C1 segment of cervical spinal cord (tissue), 14 donors: ENCODE measurements around the gene CDK14.
"Not testable (repeated sequence)": the region's sequence is repeated elsewhere in the genome, so short reads cannot be mapped to it uniquely, and the experiment has no call there.

ENCODE experiments used
- DNase-seq, 14 donors: peaks; one replicate each; lab custom pipeline; 2025; lab: John Stamatoyannopoulos, UW

Gene CDK14

GRCh38 chr7:90777886-90778285 is 181.8 kb downstream of the CDK14 start:
- DNase-seq, result no peak

DNA sequence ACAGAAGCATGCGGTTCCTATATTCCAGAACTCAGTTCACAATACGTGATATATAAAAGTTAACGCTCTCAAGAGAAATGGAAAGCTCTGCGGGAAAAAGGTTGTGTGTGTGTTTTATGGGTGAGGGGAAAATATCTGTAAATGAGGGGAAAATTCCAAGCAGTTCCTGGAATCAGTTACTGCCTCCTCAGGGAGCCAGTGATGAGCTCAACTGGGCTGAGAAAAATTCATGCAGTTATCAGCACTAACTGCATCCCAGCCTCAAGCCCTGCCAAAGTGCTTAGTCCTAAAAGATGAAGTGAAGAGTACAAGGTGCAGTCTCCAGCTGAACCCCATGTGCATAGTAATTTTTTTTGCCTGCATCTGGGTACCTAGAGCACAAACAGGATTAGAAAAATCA is 191.9 kb downstream of the CDK14 start:
- DNase-seq, result peak in 1 of 14 donors; percentile 55

DNA sequence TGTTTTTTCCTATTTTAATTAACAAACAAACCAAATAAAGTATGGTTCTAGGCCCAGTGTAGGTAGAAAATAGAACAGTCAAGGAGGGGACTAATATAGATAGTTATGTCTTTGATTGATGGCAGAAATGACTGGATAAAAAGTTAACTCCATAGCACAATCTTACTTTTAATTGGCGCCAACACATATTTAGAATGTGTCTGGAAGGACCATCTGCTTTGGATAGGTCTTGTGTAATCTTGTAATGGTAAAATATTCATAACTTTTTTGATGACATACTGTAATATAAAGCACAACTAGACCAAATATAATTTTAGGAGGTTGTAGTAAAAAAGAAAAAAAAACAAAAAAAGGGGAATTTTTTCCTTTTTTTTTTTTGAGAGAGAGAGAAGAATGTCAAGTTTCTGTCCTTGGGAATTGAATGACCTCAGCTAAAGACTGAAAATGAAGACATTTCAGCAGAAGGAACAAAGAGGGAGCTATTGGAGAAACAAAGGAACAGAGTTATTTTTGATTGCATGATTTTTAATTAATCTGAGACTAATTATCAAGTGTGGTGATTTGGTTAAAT is 193.7 kb downstream of the CDK14 start:
- no peak for DNase-seq

DNA sequence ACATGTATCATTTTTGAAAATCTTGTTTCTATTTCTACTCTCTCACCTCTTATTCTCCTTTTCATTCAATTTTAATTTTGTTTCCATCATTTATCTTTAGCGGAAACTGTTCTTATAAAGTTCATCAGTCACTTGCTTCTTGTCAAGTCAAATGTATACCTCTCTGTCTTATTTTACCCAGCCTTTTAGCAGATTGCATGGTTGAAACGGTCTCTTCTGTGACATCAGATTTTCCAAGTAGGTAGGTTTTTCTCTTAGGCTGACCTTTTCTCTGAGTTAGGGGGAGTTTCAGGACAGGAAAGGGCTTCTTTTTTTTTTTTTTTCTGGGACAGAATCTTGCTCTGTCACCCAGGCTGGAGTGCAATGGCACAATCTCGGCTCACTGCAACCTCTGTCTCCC is 195.5 kb downstream of the CDK14 start:
- DNase-seq, result no peak

DNA sequence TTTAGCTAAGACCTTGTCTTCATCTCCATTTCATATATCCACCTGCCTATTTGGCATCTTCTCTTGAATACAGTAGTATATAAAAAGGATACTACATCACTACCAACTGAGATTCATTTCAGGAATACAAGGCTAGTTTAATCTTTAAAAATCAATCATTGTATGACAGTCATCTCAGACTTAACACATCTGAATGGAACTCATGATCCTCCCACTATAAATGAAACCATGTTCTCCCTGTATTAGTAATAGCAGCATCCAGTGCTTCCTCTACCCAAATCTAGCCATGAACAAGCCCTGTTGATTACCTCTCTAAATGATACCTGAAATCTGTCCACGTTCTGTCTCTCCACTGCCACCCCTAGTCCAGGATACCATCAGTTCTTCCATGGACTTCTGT is 196.2 kb downstream of the CDK14 start:
- DNase-seq, result no peak

GRCh38 chr7:90794234-90794633 is 198.1 kb downstream of the CDK14 start:
- not testable (repeated sequence) for DNase-seq

DNA sequence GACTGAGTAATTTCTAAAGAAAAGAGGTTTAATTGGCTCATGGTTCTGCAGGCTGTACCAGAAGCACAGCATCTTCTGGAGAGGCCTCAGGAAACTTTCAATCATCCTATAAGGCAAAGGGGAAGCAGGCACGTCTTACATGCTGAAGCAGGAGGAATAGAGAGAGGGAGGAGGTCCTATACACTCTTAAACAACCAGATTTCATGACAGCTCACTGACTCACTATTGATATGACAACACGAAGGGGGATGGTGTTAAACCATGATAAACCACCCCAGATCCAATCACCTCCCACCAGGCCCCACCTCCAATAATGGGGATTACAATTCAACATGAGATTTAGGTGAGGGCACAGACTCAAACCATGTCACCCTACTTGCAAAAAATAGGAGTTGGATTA is 201.5 kb downstream of the CDK14 start:
- DNase-seq, result no peak

- no peak for DNase-seq
Measured at GRCh38 chr7:90804370-90804769, 208.2 kb downstream of the CDK14 start.

DNA sequence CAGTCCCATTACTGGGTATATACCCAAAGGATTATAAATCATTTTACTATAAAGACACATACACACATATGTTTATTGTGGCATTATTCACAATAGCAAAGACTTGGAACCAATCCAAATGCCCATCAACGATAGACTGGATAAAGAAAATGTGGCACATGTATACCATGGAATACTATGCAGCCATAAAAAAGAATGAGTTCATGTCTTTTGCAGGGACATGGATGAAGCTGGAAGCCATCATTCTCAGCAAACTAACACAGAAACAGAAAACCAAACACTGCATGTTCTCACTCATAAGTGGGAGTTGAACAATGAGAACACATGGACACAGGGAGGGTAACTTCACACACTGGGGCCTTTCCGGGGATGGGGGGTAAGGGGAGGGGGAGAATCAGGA is 219.4 kb downstream of the CDK14 start:
- not testable (repeated sequence) for DNase-seq

GRCh38 chr7:90816511-90817142 is 220.5 kb downstream of the CDK14 start:
- DNase-seq, result no peak

- no peak for DNase-seq
Measured at GRCh38 chr7:90817151-90817550, 221.0 kb downstream of the CDK14 start.

DNA sequence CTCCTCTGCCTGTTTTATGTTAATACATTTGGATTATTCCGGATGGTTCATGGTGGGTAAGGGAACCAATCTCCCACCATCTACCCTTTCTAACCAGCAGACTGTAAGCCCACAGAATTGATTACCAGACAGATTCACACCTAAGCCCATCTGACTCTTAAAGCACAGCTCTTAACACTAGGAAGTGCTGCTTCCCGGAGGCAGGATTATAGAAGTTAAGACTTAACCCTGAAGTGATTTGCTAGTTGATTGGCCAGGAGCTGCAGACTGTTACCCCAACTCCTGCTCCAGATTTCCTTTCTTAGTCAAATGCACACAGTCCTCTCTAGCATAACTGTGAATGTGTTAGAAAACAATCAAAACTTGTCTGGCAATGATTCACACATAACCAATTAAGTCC is 221.7 kb downstream of the CDK14 start:
- no peak for DNase-seq

- DNase-seq, result no peak
Measured at GRCh38 chr7:90818341-90818740, 222.2 kb downstream of the CDK14 start.

GRCh38 chr7:90821961-90822620 is 226.0 kb downstream of the CDK14 start:
- DNase-seq, result no peak

DNA sequence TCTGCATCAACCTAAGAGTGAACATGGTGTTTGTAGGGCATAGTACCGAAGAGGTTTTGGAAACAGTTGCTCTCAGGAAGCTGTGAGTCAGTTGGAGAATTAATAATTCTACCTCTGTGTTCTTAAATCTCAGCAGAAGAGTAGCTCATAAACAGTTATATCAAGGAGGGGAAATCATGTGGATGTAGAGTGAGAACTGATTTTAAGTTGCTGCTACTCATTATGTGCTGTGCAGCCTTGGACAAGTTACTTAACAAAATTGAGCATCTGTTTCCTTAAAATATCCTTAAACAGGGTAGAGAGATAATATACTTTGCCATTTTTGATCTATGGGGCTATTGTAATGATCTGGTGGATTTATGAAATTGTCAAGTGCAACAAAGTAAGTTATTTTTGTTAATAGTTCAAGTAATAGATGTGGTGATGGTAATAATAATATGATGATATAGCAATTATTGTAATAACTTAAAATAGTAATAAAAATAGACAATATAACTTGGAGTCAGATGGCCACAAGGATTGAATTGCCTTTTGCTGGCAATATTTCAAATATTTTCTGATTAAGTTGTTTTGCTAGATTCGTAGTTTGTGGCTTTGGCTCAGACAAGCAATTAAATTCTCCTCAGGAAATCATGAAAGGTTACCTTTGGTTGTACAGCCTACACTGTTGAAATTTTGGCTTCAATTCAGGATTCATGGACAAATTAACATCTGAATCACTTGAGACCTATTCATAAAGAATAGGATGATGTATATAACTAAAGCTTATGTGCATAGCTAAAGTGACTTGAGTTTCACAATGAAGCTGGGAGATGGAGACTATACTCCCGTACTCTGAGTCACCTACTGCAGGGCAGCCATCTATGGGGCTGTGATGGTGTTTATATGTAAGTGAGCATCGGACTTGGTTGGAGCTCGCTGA is 228.5 kb downstream of the CDK14 start:
- no peak for DNase-seq

DNA sequence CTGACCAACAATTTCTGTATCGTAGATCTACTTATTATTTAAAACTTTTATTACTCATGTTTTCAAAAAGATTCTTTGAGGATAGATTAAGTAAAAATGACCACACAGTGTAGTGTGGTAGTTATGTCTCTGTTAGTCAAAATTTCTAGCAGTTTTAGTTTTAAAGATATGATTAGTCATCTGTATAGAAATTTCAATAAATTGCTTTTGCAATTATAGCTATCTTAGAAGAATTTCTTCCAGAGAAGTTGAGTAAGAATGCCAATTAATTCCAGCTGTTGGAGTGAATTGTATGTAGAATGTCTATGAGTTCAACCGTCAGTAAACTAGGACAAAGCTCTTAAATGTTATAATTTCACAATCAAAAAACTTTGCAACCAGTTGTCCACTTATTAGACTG is 229.7 kb downstream of the CDK14 start:
- no peak for DNase-seq

DNA sequence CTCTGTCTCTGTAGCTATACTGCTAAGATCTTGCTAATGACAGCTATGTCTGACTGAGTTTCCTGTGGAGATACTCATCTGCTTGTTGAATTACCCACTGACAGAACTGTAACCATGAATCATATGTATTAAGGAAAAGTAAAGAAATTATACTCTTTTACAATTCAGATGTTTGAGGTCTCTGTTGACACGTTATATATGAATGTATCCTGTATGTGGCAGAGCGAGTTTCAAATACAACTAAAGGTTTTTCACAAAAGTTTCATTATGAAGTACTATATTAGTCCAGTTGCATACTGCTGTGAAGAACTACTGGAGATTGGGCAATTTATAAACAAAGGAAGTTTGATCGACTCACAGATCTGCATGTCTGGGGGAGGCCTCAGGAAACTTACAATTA is 232.5 kb downstream of the CDK14 start:
- DNase-seq, result no peak

DNA sequence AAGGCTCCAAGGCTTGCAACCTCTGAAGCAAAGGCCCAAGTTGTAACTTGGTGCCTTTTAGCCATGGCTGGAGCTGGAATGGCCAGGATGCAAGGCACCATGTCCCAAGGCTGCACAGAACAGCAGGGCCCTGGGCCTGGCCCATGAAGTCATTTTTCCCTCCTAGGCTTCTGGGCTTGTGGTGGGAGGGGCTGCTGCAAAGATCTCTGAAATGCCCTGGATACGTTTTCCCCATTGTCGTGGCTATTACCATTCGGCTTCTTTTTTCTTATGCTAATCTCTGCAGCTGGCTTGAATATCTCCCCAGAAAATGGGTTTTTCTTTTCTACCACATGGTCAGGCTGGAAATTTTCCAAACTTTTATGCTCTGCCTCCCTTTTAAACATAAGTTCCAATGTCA is 234.2 kb downstream of the CDK14 start:
- DNase-seq, result no peak

DNA sequence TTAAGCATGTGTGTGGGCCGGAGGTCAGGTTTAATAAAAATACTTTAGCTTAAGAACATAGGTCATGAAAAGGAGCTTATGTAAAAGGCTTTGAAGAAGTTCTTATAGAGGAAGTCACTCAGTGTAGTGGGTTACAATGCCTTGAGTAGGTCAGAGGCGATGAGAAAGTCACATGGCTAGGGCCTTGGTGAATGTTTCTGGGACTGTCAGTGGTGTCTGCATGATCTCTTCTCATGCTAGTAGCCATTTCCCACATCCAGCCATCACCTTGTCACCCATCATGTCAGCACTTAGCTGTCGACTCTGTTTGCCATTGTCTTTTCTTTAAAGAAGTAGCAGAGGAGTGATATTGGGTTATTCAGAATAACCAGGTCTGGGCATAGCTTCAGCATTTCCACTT is 236.6 kb downstream of the CDK14 start:
- DNase-seq, result no peak

DNA sequence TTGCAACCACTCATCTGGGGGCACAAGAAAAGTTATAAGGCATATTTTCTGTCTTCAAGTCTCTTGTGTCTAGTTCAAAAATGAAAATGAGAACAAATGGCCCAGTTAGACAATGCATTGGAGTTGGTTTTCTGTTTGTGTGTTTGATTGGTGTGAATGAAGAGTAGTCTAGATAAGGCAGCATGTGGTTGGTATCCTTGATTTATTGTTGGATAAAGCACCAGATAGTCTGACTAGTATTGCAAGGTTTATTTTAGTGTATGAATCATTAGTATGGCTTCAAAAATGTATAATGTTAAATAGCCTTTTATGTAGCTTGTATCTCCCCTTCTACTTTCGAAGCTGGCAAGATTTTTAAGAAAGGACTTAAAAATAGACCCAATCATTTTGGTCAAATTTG is 237.3 kb downstream of the CDK14 start:
- no peak for DNase-seq

DNA sequence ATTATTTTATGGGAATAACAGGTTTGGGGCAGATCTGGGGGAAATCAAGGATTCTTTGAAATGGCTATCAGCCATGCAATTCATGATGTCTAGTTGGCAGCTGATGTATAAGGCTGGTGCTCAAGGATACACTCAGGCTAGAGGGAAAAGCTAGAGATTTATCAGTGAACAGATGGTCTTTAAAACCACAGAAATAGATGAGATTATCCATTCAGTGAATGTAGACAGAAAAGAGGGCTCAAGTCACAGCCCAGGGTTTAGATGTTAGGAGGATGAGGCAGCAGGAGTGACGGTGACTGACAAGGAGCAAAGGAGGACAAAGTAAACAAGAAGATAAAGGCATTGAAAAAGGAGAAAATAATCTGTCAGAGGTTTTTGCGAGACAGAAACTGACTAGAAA is 238.7 kb downstream of the CDK14 start:
- DNase-seq, result no peak

GRCh38 chr7:90835861-90836260 is 239.7 kb downstream of the CDK14 start:
- DNase-seq, result no peak
